GF-D8 (cell line): ENCODE data around the gene ANKRD13D.

Experiments
- DNase-seq: peaks from one replicate; lab custom pipeline; 2025; lab: John Stamatoyannopoulos, UW

ANKRD13D gene

GRCh38 chr11:67285541-67286498 lies 3.3 kb upstream of the ANKRD13D start:
- peak; percentile 36 for DNase-seq

GRCh38 chr11:67286621-67287333 lies 2.3 kb upstream of the ANKRD13D start:
- peak; percentile 35 for DNase-seq

- peak; percentile 66 for DNase-seq
Measured at GRCh38 chr11:67287355-67288197, 1.5 kb upstream of the ANKRD13D start.

GRCh38 chr11:67288198-67288451 lies 978 bp upstream of the ANKRD13D start:
- DNase-seq, result peak; percentile 96

GRCh38 chr11:67288452-67289225 lies 464 bp upstream of the ANKRD13D start:
- DNase-seq, result peak; percentile 79

GRCh38 chr11:67289651-67290479 lies 762 bp downstream of the ANKRD13D start:
- no peak for DNase-seq

- no peak for DNase-seq
Measured at GRCh38 chr11:67290801-67291200, 1.7 kb downstream of the ANKRD13D start.

- no peak for DNase-seq
Measured at GRCh38 chr11:67291481-67292381, 2.6 kb downstream of the ANKRD13D start.

GRCh38 chr11:67292671-67293070 lies 3.6 kb downstream of the ANKRD13D start:
- DNase-seq, result no peak

- no peak for DNase-seq
Measured at GRCh38 chr11:67293090-67293489, 4.0 kb downstream of the ANKRD13D start.

- no peak for DNase-seq
Measured at GRCh38 chr11:67295846-67296245, 6.7 kb downstream of the ANKRD13D start.

- no peak for DNase-seq
Measured at GRCh38 chr11:67298786-67299185, 9.7 kb downstream of the ANKRD13D start.

GRCh38 chr11:67299471-67300191 lies 10.5 kb downstream of the ANKRD13D start:
- DNase-seq, result no peak

GRCh38 chr11:67300256-67300755 lies 11.2 kb downstream of the ANKRD13D start:
- no peak for DNase-seq

GRCh38 chr11:67300756-67301312 lies 11.7 kb downstream of the ANKRD13D start:
- no peak for DNase-seq

- DNase-seq, result no peak
Measured at GRCh38 chr11:67301313-67301921, 12.3 kb downstream of the ANKRD13D start.

- peak; percentile 70 for DNase-seq
Measured at GRCh38 chr11:67301951-67302516, 12.9 kb downstream of the ANKRD13D start.
